HEK293 (cell line): Measurements from ENCODE around the gene RRP8.

Experiments used
- ATF2 ChIP-seq: fragments of 450-650 bp; formaldehyde crosslinking; IDR thresholded peaks from 2 replicates; pipeline ENCODE4 v1.5.1; 2016; ENCODE audit warnings: missing biosample characterization, missing genetic modification characterization, low read depth
- CTCF ChIP-seq: fragments of 450-650 bp; formaldehyde crosslinking; IDR thresholded peaks from 2 replicates; pipeline ENCODE4 v1.5.1; 2016; ENCODE audit warnings: missing biosample characterization, missing genetic modification characterization
- GLI2 ChIP-seq: fragments of 450-650 bp; formaldehyde crosslinking; IDR thresholded peaks from 2 replicates; pipeline ENCODE4; 2017; ENCODE audit warnings: missing biosample characterization, missing genetic modification characterization, low read depth, borderline replicate concordance
- IKZF3 ChIP-seq: fragments of 450-650 bp; IDR thresholded peaks from 2 replicates; pipeline ENCODE4 v1.5.0; 2018; ENCODE audit warnings: missing biosample characterization, mild to moderate bottlenecking, missing genetic modification characterization, moderate library complexity
- KLF17 ChIP-seq: fragments of 450-650 bp; formaldehyde crosslinking; IDR thresholded peaks from 2 replicates; pipeline ENCODE4 v1.5.1; 2016; ENCODE audit warnings: missing biosample characterization, missing genetic modification characterization
- KLF8 ChIP-seq: fragments of 450-650 bp; formaldehyde crosslinking; IDR thresholded peaks from 2 replicates; pipeline ENCODE4 v1.5.1; 2016; ENCODE audit warnings: missing biosample characterization, missing genetic modification characterization
- KLF9 ChIP-seq: fragments of 450-650 bp; formaldehyde crosslinking; IDR thresholded peaks from 2 replicates; pipeline ENCODE4 v1.5.1; 2016; ENCODE audit warnings: missing biosample characterization, missing genetic modification characterization, low read depth
- MEIS1 ChIP-seq: sonication (generic); formaldehyde crosslinking; IDR thresholded peaks from 2 replicates; pipeline ENCODE4 v1.8.1; 2022; ENCODE audit warnings: missing genetic modification reagents, mild to moderate bottlenecking, borderline replicate concordance
- SP2 ChIP-seq: fragments of 450-650 bp; formaldehyde crosslinking; IDR thresholded peaks from 2 replicates; pipeline ENCODE4 v1.5.1; 2016; ENCODE audit warnings: missing biosample characterization, missing genetic modification characterization
- ZBTB17 ChIP-seq: fragments of 450-650 bp; formaldehyde crosslinking; IDR thresholded peaks from 2 replicates; pipeline ENCODE4 v1.5.1; 2016; ENCODE audit warnings: missing biosample characterization, missing genetic modification characterization
- ZBTB21 ChIP-seq: fragments of 450-650 bp; formaldehyde crosslinking; IDR thresholded peaks from 2 replicates; pipeline ENCODE4 v1.5.1; 2017; ENCODE audit warnings: missing biosample characterization, missing genetic modification characterization
- ZBTB26 ChIP-seq: fragments of 450-650 bp; formaldehyde crosslinking; optimal IDR thresholded peaks from 2 replicates; pipeline ENCODE3; 2016; ENCODE audit warnings: missing biosample characterization, mild to moderate bottlenecking, missing genetic modification characterization
- ZFHX2 ChIP-seq: fragments of 450-650 bp; formaldehyde crosslinking; conservative IDR thresholded peaks from 2 replicates; pipeline ENCODE4 v1.5.1; 2016; ENCODE audit warnings: missing biosample characterization, missing genetic modification characterization
- ZFP37 ChIP-seq: fragments of 450-650 bp; formaldehyde crosslinking; IDR thresholded peaks from 2 replicates; pipeline ENCODE4 v1.5.1; 2016; ENCODE audit warnings: missing biosample characterization, missing genetic modification characterization
- ZNF140 ChIP-seq: fragments of 450-650 bp; formaldehyde crosslinking; IDR thresholded peaks from 2 replicates; pipeline ENCODE4 v1.5.1; 2016; ENCODE audit warnings: missing biosample characterization, missing genetic modification characterization
- ZNF211 ChIP-seq: fragments of 450-650 bp; formaldehyde crosslinking; IDR thresholded peaks from 2 replicates; pipeline ENCODE4 v1.5.1; 2016; ENCODE audit warnings: low read depth, missing biosample characterization, missing genetic modification characterization
- ZNF223 ChIP-seq: fragments of 450-650 bp; formaldehyde crosslinking; IDR thresholded peaks from 2 replicates; pipeline ENCODE4 v1.5.1; 2016; ENCODE audit warnings: missing biosample characterization, missing genetic modification characterization
- ZNF473 ChIP-seq: fragments of 450-650 bp; formaldehyde crosslinking; IDR thresholded peaks from 2 replicates; pipeline ENCODE4 v1.5.1; 2017; ENCODE audit warnings: missing biosample characterization, missing genetic modification characterization
- ZNF571 ChIP-seq: fragments of 450-650 bp; formaldehyde crosslinking; IDR thresholded peaks from 2 replicates; pipeline ENCODE4 v1.5.0; 2017; ENCODE audit warnings: missing biosample characterization, missing genetic modification characterization
- ZNF623 ChIP-seq: fragments of 450-650 bp; formaldehyde crosslinking; IDR thresholded peaks from 2 replicates; pipeline ENCODE4 v1.5.1; 2016; ENCODE audit warnings: missing biosample characterization, missing genetic modification characterization
- ZNF629 ChIP-seq: fragments of 450-650 bp; formaldehyde crosslinking; IDR thresholded peaks from 2 replicates; pipeline ENCODE4 v1.5.1; 2017; ENCODE audit warnings: missing biosample characterization, missing genetic modification characterization
- ZNF692 ChIP-seq: fragments of 450-650 bp; formaldehyde crosslinking; IDR thresholded peaks from 2 replicates; pipeline ENCODE4 v1.5.1; 2016; ENCODE audit warnings: missing biosample characterization, missing genetic modification characterization
- ZNF76 ChIP-seq: fragments of 450-650 bp; formaldehyde crosslinking; IDR thresholded peaks from 2 replicates; pipeline ENCODE4; 2016; ENCODE audit warnings: low read depth, missing biosample characterization, missing genetic modification characterization, borderline replicate concordance
- ZSCAN30 ChIP-seq: fragments of 450-650 bp; IDR thresholded peaks from 2 replicates; pipeline ENCODE4 v1.5.1; 2018; ENCODE audit warnings: missing biosample characterization, mild to moderate bottlenecking, missing genetic modification characterization, moderate library complexity
- TF ChIP-seq, protein P1 (sequence below): sonication (generic); formaldehyde crosslinking; IDR thresholded peaks from 2 replicates; pipeline ENCODE4 v1.8.1; 2022; ENCODE audit warnings: mild to moderate bottlenecking, moderate library complexity, missing genetic modification reagents
- TF ChIP-seq, protein P2 (sequence below): fragments of 450-650 bp; formaldehyde crosslinking; IDR thresholded peaks from 2 replicates; pipeline ENCODE4 v1.5.1; 2017; ENCODE audit warnings: missing biosample characterization, missing genetic modification characterization

RRP8 gene

GRCh38 chr11:6612213-6613041, 9.0 kb upstream of the RRP8 start, which contains the start of gene TAF10 (continued):
- TF ChIP-seq KLF8 (tag by site-specific recombination) (peak; percentile 78), ZNF473 (no peak), ZNF211 (tag by site-specific recombination) (no peak), ZNF629 (tag by site-specific recombination) (peak; percentile 97), ZNF692 (tag by site-specific recombination) (0 out of 2 replicates have a peak, but pooled peaks have one; percentile 63), ZNF223 (tag by site-specific recombination) (no peak), ZBTB21 (tag by site-specific recombination) (peak; percentile 91), ZFP37 (tag by site-specific recombination) (peak; percentile 80), ZSCAN30 (0 out of 2 replicates have a peak, but pooled peaks have one; percentile 18), ZNF140 (tag by site-specific recombination) (no peak), GLI2 (tag by site-specific recombination) (no peak), ZBTB17 (tag by site-specific recombination) (peak; percentile 98), SP2 (tag by site-specific recombination) (peak; percentile 95), MEIS1 (CRISPR knock-in tag) (no peak), KLF9 (tag by site-specific recombination) (peak; percentile 36), ATF2 (tag by site-specific recombination) (peak; percentile 95), KLF17 (tag by site-specific recombination) (peak; percentile 35; the same call in 1 of the 2 replicates), CTCF (peak; percentile 76), ZBTB26 (tag by site-specific recombination) (peak; percentile 72), ZNF623 (no peak), ZNF76 (peak; percentile 41; the same call in 1 of the 2 replicates), ZNF571 (tag by site-specific recombination) (no peak), IKZF3 (peak; percentile 29; the same call in 1 of the 2 replicates), ZFHX2 (tag by site-specific recombination) (no peak; the same call in 1 of the 2 replicates)
- TF ChIP-seq, protein P1, sequence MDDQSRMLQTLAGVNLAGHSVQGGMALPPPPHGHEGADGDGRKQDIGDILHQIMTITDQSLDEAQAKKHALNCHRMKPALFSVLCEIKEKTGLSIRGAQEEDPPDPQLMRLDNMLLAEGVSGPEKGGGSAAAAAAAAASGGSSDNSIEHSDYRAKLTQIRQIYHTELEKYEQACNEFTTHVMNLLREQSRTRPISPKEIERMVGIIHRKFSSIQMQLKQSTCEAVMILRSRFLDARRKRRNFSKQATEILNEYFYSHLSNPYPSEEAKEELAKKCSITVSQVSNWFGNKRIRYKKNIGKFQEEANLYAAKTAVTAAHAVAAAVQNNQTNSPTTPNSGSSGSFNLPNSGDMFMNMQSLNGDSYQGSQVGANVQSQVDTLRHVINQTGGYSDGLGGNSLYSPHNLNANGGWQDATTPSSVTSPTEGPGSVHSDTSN (CRISPR knock-in tag) = peak; percentile 81
- TF ChIP-seq, protein P2, sequence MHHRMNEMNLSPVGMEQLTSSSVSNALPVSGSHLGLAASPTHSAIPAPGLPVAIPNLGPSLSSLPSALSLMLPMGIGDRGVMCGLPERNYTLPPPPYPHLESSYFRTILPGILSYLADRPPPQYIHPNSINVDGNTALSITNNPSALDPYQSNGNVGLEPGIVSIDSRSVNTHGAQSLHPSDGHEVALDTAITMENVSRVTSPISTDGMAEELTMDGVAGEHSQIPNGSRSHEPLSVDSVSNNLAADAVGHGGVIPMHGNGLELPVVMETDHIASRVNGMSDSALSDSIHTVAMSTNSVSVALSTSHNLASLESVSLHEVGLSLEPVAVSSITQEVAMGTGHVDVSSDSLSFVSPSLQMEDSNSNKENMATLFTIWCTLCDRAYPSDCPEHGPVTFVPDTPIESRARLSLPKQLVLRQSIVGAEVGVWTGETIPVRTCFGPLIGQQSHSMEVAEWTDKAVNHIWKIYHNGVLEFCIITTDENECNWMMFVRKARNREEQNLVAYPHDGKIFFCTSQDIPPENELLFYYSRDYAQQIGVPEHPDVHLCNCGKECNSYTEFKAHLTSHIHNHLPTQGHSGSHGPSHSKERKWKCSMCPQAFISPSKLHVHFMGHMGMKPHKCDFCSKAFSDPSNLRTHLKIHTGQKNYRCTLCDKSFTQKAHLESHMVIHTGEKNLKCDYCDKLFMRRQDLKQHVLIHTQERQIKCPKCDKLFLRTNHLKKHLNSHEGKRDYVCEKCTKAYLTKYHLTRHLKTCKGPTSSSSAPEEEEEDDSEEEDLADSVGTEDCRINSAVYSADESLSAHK (tag by site-specific recombination) = no peak
